H1 (cell line): ENCODE data around the gene LRRTM4.

ENCODE experiments used
- CBX8 ChIP-seq: fragments of 300-800, 300-1000 bp; sonication (generic); IDR thresholded peaks from 2 replicates; pipeline ENCODE4 v1.7.1; 2016; ENCODE audit warnings: low read depth, low read length, borderline replicate concordance
- CHD2 ChIP-seq: IDR thresholded peaks from 2 replicates; pipeline ENCODE4 v1.6.1; 2012; ENCODE audit warnings: low read length, improper control_type of control experiment
- CREB1 ChIP-seq: IDR thresholded peaks from 2 replicates; pipeline ENCODE4 v1.6.1; 2012; ENCODE audit warnings: inconsistent platforms
- CTCF ChIP-seq, 3 experiments: IDR thresholded peaks; 1 replicate in 2 of 3; 2 replicates in 1 of 3; pipeline versions ENCODE4 v1.5.1 to v1.6.1; 2011; ENCODE audit warnings: low read length in 3 of 3, mild to moderate bottlenecking in 3 of 3, inconsistent platforms in 2 of 3, low read depth in 1 of 3, moderate library complexity in 1 of 3; ENCODE audit not compliant: insufficient read depth in 1 of 3; ENCODE audit errors: control extremely low read depth in 1 of 3
- EP300 ChIP-seq, 2 experiments: IDR thresholded peaks; 1 replicate in 1 of 2; 2 replicates in 1 of 2; pipeline ENCODE4 v1.6.1; 2011 to 2012; ENCODE audit warnings: low read depth in 2 of 2, low read length in 2 of 2, mild to moderate bottlenecking in 2 of 2, borderline replicate concordance in 1 of 2, inconsistent platforms in 1 of 2, moderate library complexity in 1 of 2
- EZH2 ChIP-seq: fragments of 200-600 bp; sonication (generic); IDR thresholded peaks from 2 replicates; pipeline ENCODE4 v1.7.1; 2012; ENCODE audit warnings: low read depth, mild to moderate bottlenecking, moderate library complexity, low read length, inconsistent platforms; ENCODE audit not compliant: severe bottlenecking
- JUN ChIP-seq: IDR thresholded peaks from 2 replicates; pipeline ENCODE4 v1.6.1; 2011; ENCODE audit warnings: low read depth, mild to moderate bottlenecking, improper control_type of control experiment, low read length
- NRF1 ChIP-seq: IDR thresholded peaks from 2 replicates; pipeline ENCODE4 v1.6.1; 2011; ENCODE audit warnings: mild to moderate bottlenecking, low read depth, low read length, improper control_type of control experiment
- POLR2A ChIP-seq, 2 experiments: IDR thresholded peaks; 1 replicate in 1 of 2; 2 replicates in 1 of 2; pipeline ENCODE4 v1.6.1; 2011; ENCODE audit warnings: low read depth in 2 of 2, low read length in 2 of 2, mild to moderate bottlenecking in 2 of 2; ENCODE audit errors: control extremely low read depth in 1 of 2
- POLR2AphosphoS5 ChIP-seq: IDR thresholded peaks from 2 replicates; pipeline ENCODE4 v1.6.1; 2011; ENCODE audit warnings: low read depth, low read length
- TBP ChIP-seq: IDR thresholded peaks from 2 replicates; pipeline ENCODE4 v1.6.1; 2011; ENCODE audit warnings: low read depth, low read length, improper control_type of control experiment

DNA sequence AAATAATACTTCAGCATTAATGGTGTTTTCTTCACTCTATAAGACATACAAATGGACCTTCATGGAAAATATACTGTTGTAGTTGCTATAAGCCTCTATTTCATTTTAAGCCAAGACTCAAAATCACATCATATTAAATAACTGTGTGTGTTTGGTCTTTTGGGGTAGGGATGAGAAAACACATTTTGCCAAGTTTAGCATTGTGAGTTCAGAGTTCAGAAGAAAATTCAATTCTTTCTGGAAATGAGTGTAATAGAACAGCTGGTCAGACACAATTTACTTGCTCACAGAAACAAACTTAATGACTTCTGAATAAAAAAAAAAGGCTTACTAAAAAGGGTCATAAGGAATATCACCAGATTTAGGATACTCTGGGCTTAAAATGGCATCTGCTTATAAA is 149.5 kb downstream of the LRRTM4 start:
- TF ChIP-seq POLR2A (IDR thresholded peaks at IDR 0.05; ENCODE audit: control extremely low read depth in 1 of 2, low read depth in 2 of 2, low read length in 2 of 2) (no peak), CTCF (IDR thresholded peaks at IDR 0.05; ENCODE audit: control extremely low read depth in 1 of 3, insufficient read depth in 1 of 3, low read depth in 1 of 3, low read length in 3 of 3) (no peak), EZH2 (no peak), EP300 (IDR thresholded peaks at IDR 0.05; ENCODE audit: borderline replicate concordance in 1 of 2, low read depth in 2 of 2, low read length in 2 of 2) (no peak), TBP (no peak), CHD2 (no peak), POLR2AphosphoS5 (no peak), JUN (no peak), CREB1 (no peak), CBX8 (no peak), NRF1 (no peak)
